HG03558 (cell line): ENCODE measurements around the gene GIGYF1.
"Not testable (repeated sequence)": the region's sequence is repeated elsewhere in the genome, so short reads cannot be mapped to it uniquely, and the experiment has no call there.

ENCODE experiments used
- ATAC-seq: cut with Tn5 transposase; IDR thresholded peaks from one replicate; pipeline ENCODE4 v1.9.1; 2021; ENCODE audit warnings: moderate number of reproducible peaks; ENCODE audit not compliant: unreplicated experiment; ENCODE audit errors: extremely low read depth

Gene GIGYF1

GRCh38 chr7:100694098-100694745, at the start of gene GIGYF1:
TSS of gene GIGYF1 (minus strand) at chr7:100694250. CDS start at chr7:100688238, 6,012 bp downstream.
- peak; percentile 43 for ATAC-seq

GRCh38 chr7:100739934-100740333, 45.9 kb upstream of the GIGYF1 start:
- no peak for ATAC-seq

- no peak for ATAC-seq
Measured at GRCh38 chr7:100736671-100737070, 42.6 kb upstream of the GIGYF1 start.

GRCh38 chr7:100735730-100736129, 41.7 kb upstream of the GIGYF1 start:
- ATAC-seq, result no peak

- no peak for ATAC-seq
Measured at GRCh38 chr7:100731937-100732636, 38.0 kb upstream of the GIGYF1 start.

DNA sequence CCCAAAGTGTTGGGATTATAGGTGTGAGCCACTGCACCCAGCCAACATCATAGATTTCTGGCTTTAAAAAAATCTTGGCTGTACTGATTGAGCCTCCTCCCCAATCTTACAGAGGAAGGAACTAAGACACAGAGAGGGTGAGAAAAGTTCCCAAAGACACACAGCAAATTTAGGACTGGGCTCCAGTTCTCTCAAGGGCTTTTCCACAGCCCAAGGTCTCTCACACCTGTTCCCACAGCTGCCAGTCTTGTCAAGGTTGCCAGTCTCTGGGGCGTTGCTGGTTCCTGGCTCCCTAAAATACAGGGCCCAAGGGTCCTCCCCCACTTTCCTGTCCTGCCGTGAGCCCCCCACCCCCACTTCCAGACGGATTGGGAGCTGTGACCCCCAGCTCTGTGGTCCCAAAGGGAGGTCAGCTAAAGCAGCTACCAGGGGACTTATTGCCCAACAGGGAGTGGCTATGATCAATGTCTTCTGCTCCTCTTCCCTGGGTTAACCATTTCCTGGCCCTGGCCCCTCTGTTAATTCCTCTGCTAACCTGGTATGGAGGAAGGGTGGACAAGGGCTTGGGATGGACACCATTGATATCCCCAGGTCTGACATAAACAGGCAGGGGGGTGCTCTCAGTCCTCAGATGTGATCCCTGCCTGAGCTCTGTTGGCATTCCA, 36.2 kb upstream of the GIGYF1 start:
- ATAC-seq, result no peak

DNA sequence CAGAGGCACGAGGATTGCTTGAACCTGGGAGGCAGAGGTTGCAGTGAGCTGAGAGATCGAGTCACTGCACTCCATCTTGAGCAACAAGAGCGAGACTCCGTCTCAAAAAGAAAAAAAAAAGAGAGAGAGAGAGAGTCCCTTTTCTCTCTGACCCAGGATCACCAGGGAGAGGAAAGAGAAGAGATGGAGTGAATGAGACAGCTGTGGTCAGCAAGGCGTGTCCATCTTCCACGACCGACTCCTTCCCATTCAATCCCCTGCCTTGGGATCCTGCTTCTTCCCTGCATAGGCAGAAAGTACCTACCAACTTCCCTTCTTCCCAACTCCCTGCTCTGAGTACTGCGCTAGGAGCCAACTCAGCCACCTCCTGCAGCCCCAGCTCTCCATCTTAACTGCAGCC, 34.1 kb upstream of the GIGYF1 start:
- ATAC-seq, result no peak

DNA sequence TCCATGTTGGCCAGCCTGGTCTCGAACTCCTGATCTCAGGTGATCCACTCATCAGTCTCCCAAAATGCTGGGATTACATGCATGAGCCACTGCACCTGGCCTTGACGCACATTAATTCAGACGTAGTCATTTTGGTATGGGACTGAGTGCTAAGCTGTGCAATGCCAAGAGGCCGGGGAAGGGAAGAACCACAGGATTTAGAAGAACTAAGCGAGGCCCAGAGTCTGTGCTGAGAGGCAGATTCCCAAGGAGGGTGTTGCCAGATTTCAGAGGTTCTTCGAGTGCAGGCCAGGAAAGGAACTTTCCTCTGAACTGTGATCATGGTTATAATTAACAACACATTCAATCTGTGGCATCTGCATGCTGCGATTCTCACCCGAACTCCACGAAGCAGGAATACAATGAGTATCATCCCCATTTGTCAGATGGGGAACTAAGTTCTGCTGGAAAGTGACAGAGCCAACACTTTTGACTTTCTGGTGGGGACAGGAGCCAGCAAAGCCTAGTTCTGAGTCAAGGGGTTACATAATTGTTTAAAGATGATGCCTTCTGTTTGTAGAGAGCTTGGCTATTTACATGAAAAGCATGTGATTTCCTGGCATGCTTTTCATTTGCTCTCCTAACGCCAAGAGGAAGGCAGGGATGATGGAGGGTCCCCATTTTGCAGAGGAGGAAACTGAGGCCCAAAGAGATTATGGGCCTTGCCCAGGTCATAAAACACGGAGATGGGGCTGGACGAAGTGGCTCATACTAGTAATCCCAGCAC, 33.1 kb upstream of the GIGYF1 start:
- no peak for ATAC-seq

GRCh38 chr7:100724364-100724763, 30.3 kb upstream of the GIGYF1 start:
- not testable (repeated sequence) for ATAC-seq

GRCh38 chr7:100723732-100724275, 29.8 kb upstream of the GIGYF1 start:
- ATAC-seq, result no peak

GRCh38 chr7:100722480-100723212, 28.6 kb upstream of the GIGYF1 start:
- no peak for ATAC-seq

DNA sequence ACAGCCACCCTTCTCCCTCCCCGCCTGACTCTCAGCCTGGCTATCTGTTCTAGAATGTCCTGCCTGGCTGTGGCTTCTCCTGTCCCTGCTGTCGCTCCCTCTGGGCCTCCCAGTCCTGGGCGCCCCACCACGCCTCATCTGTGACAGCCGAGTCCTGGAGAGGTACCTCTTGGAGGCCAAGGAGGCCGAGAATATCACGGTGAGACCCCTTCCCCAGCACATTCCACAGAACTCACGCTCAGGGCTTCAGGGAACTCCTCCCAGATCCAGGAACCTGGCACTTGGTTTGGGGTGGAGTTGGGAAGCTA, 27.4 kb upstream of the GIGYF1 start:
- ATAC-seq, result no peak

GRCh38 chr7:100720671-100721504, 26.8 kb upstream of the GIGYF1 start:
- no peak for ATAC-seq

- ATAC-seq, result no peak
Measured at GRCh38 chr7:100720279-100720670, 26.2 kb upstream of the GIGYF1 start, which contains the start of gene EPO. TSS of gene EPO (plus strand) at chr7:100720468. CDS start at chr7:100720981, 513 bp downstream.

- ATAC-seq, result no peak
Measured at GRCh38 chr7:100719523-100720278, 25.7 kb upstream of the GIGYF1 start.

DNA sequence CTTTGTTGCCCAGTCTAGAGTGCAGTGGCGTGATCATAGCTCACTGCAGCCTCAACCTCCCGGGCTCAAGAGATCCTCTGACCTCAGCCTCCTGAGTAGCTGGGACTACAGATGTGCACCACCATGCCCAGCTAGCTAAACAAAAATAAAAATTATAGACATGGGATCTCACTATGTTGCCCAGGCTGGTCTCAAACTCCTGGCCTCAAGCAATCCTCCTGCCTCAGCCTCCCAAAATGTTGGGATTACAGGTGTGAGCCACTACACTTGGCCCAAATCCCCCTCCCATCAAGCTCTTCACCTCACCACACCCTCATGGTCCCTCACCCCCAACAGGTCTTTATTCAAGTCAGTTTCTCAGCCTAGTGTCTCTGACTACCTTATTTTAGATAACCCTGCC, 23.0 kb upstream of the GIGYF1 start:
- ATAC-seq, result not testable (repeated sequence)

DNA sequence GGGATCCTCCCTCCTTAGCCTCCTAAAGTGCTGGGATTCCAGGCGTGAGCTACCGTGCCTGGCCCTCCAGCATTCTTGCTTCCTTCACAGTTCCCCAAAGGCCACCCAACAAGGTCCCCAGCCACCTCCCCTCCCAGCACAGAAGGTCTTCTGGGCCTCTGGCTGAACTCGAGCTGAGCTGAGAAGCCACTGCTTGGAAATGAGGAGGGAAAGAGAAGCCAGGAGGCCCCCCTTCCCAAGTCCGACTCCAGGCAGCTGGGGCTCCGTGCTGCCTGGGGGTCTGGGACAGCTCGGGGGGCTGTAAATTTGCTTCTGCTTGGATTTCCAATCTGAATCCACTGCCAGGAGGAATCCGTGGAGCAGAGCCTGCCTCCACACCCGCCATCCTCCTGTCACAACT, 20.7 kb upstream of the GIGYF1 start:
- no peak for ATAC-seq

- no peak for ATAC-seq
Measured at GRCh38 chr7:100711369-100711768, 17.3 kb upstream of the GIGYF1 start.
